BJ (cell line): Measurements from ENCODE around the gene INPP5A. TPM values are rescaled to one million over a fixed set of nuclear protein-coding genes. Genes with fewer than 3 reads are reported as not detected.

Experiments
- CTCF ChIA-PET: fragments of 350-600 bp; formaldehyde crosslinking; extraction: SDS; loops from one replicate; lab custom pipeline; 2021; ENCODE audit warnings: antibody characterized with exemption, inconsistent platforms; lab: Yijun Ruan, JAX
- POLR2A ChIA-PET: fragments of 300-600 bp; sonication (Branson Sonifier 250); formaldehyde crosslinking; extraction: SDS; loops from one replicate; lab custom pipeline; 2021; ENCODE audit warnings: antibody characterized with exemption; lab: Charles Lee
- DNase-seq: peaks from one replicate; pipeline ENCODE4 v3.0.0-alpha.2; 2011; ENCODE audit warnings: low read depth
- H3K27me3 ChIP-seq: 2 replicates; pipeline ENCODE4 v1.6.0; 2011; ENCODE audit warnings: low read length; ENCODE audit not compliant: control insufficient read depth, insufficient read depth
- H3K36me3 ChIP-seq: 2 replicates; pipeline ENCODE4 v1.5.1; 2011; ENCODE audit warnings: low read length; ENCODE audit not compliant: control insufficient read depth, insufficient read depth
- H3K4me3 ChIP-seq: 2 replicates; pipeline ENCODE4 v1.5.1; 2011; ENCODE audit warnings: low read depth, mild to moderate bottlenecking, control low read depth, low read length
- CTCF ChIP-seq: IDR thresholded peaks from 2 replicates; pipeline ENCODE4 v1.5.1; 2011; ENCODE audit warnings: low read depth, mild to moderate bottlenecking, control low read depth, inconsistent platforms, low read length, moderate library complexity; ENCODE audit not compliant: insufficient read depth
- polyA plus RNA-seq: library from polyadenylated mRNA; depleted of rRNA; stranded (reverse); fragments of >200 nt; gene quantifications from 2 replicates; pipeline ENCODE4 v1.2.3, GENCODE V29; 2011

The INPP5A gene
- polyA plus RNA-seq, 1 experiment, result 60.1 TPM

GRCh38 chr10:132604686-132605085, 67.1 kb downstream of the INPP5A start:
- CTCF ChIA-PET, result no interaction called here
- no peak for DNase-seq

GRCh38 chr10:132605390-132605789, 67.8 kb downstream of the INPP5A start:
- CTCF ChIA-PET, result no interaction called here

More at GRCh38 chr10:132604686-132605085, 67.1 kb downstream of the INPP5A start:
- peaks cover 2% of the 10 kb centered on the region; the same call in 1 of the 2 replicates for H3K36me3 ChIP-seq
- POLR2A ChIA-PET, result no interaction called here
- TF ChIP-seq CTCF, result no peak
- no peaks in the 10 kb centered on the region for H3K27me3 ChIP-seq
- no peak overlapping the region for H3K4me3 ChIP-seq

GRCh38 chr10:132606031-132606491, 68.5 kb downstream of the INPP5A start:
- ChIA-PET POLR2A (no interaction called here), CTCF (no interaction called here)
- no peak for TF ChIP-seq CTCF
- no peak for DNase-seq
- Histone ChIP-seq H3K4me3 (no peak overlapping the region), H3K27me3 (no peaks in the 10 kb centered on the region), H3K36me3 (peaks cover 2% of the 10 kb centered on the region; the same call in 1 of the 2 replicates)

More at GRCh38 chr10:132605390-132605789, 67.8 kb downstream of the INPP5A start:
- H3K27me3 ChIP-seq, result no peaks in the 10 kb centered on the region
- no peak for TF ChIP-seq CTCF
- POLR2A ChIA-PET, result no interaction called here
- peaks cover 2% of the 10 kb centered on the region; the same call in 1 of the 2 replicates for H3K36me3 ChIP-seq
- no peak overlapping the region for H3K4me3 ChIP-seq
- DNase-seq, result no peak

GRCh38 chr10:132606536-132607316, 69.1 kb downstream of the INPP5A start:
- no peak overlapping the region for H3K4me3 ChIP-seq
- DNase-seq, result no peak
- no peaks in the 10 kb centered on the region for H3K27me3 ChIP-seq
- CTCF ChIA-PET, result no interaction called here
- POLR2A ChIA-PET, result no interaction called here
- H3K36me3 ChIP-seq, result peaks cover 2% of the 10 kb centered on the region; the same call in 1 of the 2 replicates
- TF ChIP-seq CTCF, result no peak

- POLR2A ChIA-PET, result no interaction called here
- CTCF ChIA-PET, result no interaction called here
- Histone ChIP-seq H3K36me3 (peaks cover 2% of the 10 kb centered on the region; the same call in 1 of the 2 replicates), H3K4me3 (no peak overlapping the region), H3K27me3 (no peaks in the 10 kb centered on the region)
- no peak for TF ChIP-seq CTCF
- DNase-seq, result no peak
Observed at GRCh38 chr10:132607491-132607890, 69.9 kb downstream of the INPP5A start.
